Amniotic epithelial cell (primary cell): ENCODE data around the gene BOK.
"Not testable (repeated sequence)": the region's sequence is repeated elsewhere in the genome, so short reads cannot be mapped to it uniquely, and the experiment has no call there.

Experiments
- DNase-seq: peaks from one replicate; pipeline ENCODE4 v3.0.0-alpha.2; 2010; ENCODE audit warnings: low read depth

Gene BOK

GRCh38 chr2:241558532-241559322 lies at the start of gene BOK:
BOK (plus strand) TSS chr2:241558745; CDS start chr2:241559484, 739 bp downstream.
- DNase-seq = peak; percentile 70

GRCh38 chr2:241509155-241509784 lies 49.3 kb upstream of the BOK start:
- DNase-seq = no peak

- no peak for DNase-seq
Measured at GRCh38 chr2:241511091-241511741, 47.3 kb upstream of the BOK start.

- peak; percentile 13 for DNase-seq
Measured at GRCh38 chr2:241514553-241514952, 44.0 kb upstream of the BOK start.

GRCh38 chr2:241514986-241515737 lies 43.4 kb upstream of the BOK start:
- no peak for DNase-seq

- DNase-seq = peak; percentile 10
Measured at GRCh38 chr2:241516520-241516965, 42.0 kb upstream of the BOK start.

- DNase-seq = no peak
Measured at GRCh38 chr2:241517297-241517696, 41.2 kb upstream of the BOK start.

GRCh38 chr2:241519669-241520068 lies 38.9 kb upstream of the BOK start:
- no peak for DNase-seq

- no peak for DNase-seq
Measured at GRCh38 chr2:241522477-241522876, 36.1 kb upstream of the BOK start.

- not testable (repeated sequence) for DNase-seq
Measured at GRCh38 chr2:241525818-241526780, 32.4 kb upstream of the BOK start.

GRCh38 chr2:241530571-241530970 lies 28.0 kb upstream of the BOK start:
- DNase-seq = no peak

GRCh38 chr2:241531161-241531722 lies 27.3 kb upstream of the BOK start:
- DNase-seq = no peak

GRCh38 chr2:241532168-241532567 lies 26.4 kb upstream of the BOK start:
- no peak for DNase-seq

- DNase-seq = no peak
Measured at GRCh38 chr2:241532733-241533601, 25.6 kb upstream of the BOK start.

GRCh38 chr2:241534293-241534692 lies 24.3 kb upstream of the BOK start:
- no peak for DNase-seq

- no peak for DNase-seq
Measured at GRCh38 chr2:241534701-241535375, 23.7 kb upstream of the BOK start.

GRCh38 chr2:241535871-241536655 lies 22.5 kb upstream of the BOK start:
- no peak for DNase-seq
